Thyroid gland (tissue), 4 donors: ENCODE results near the gene HOXD12.

Source experiments
- POLR2A ChIP-seq, 2 donors: fragments of 450-650 bp; IDR thresholded peaks; one replicate each; pipeline ENCODE4 v1.6.1; 2017; ENCODE audit warnings: antibody characterized with exemption in 2 of 2, mild to moderate bottlenecking in 2 of 2, moderate library complexity in 1 of 2
- TF ChIP-seq, protein P1 (sequence below), 6 experiments: fragments of 200-600 bp in 3 of 6; fragments of 450-650 bp in 3 of 6; sonication (generic) in 3 of 6; IDR thresholded peaks; one replicate each; pipeline ENCODE4 v1.5.1; 2016 to 2019; ENCODE audit warnings: antibody characterized with exemption in 6 of 6, mild to moderate bottlenecking in 2 of 6, inconsistent platforms in 1 of 6, moderate library complexity in 1 of 6

DNA sequence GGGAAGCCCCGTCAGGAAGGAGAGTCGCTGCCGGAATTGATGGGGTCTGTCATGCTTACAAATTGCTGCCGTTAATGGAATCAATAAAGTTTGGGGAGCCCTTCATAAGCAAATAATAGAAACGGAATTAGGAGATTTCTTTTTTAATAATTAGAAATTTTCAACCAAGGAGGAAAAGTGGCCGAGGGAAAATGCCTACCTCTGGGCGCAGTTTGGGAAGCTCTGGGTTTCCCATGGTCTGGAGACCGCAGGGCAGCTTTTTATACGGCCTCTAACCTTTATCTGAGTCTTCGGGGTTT is 17.1 kb upstream of the HOXD12 start:
- TF ChIP-seq, protein P1, sequence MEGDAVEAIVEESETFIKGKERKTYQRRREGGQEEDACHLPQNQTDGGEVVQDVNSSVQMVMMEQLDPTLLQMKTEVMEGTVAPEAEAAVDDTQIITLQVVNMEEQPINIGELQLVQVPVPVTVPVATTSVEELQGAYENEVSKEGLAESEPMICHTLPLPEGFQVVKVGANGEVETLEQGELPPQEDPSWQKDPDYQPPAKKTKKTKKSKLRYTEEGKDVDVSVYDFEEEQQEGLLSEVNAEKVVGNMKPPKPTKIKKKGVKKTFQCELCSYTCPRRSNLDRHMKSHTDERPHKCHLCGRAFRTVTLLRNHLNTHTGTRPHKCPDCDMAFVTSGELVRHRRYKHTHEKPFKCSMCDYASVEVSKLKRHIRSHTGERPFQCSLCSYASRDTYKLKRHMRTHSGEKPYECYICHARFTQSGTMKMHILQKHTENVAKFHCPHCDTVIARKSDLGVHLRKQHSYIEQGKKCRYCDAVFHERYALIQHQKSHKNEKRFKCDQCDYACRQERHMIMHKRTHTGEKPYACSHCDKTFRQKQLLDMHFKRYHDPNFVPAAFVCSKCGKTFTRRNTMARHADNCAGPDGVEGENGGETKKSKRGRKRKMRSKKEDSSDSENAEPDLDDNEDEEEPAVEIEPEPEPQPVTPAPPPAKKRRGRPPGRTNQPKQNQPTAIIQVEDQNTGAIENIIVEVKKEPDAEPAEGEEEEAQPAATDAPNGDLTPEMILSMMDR (IDR thresholded peaks at IDR 0.05) = no peak
- TF ChIP-seq POLR2A (IDR thresholded peaks at IDR 0.05) = no peak
